Mammary microvascular endothelial cell (primary cell): ENCODE data around the gene CBLB. TPM values are rescaled to one million over a fixed set of nuclear protein-coding genes. Genes with fewer than 3 reads are reported as not detected.

ENCODE experiments used
- total RNA-seq: library from RNA; depleted of rRNA; stranded (reverse); fragments of >200 nt; gene quantifications from 2 replicates; pipeline ENCODE4 v1.2.3, GENCODE V29; 2015

CBLB gene
- total RNA-seq, result 7.3 and 11.2 TPM in 2 replicates

DNA sequence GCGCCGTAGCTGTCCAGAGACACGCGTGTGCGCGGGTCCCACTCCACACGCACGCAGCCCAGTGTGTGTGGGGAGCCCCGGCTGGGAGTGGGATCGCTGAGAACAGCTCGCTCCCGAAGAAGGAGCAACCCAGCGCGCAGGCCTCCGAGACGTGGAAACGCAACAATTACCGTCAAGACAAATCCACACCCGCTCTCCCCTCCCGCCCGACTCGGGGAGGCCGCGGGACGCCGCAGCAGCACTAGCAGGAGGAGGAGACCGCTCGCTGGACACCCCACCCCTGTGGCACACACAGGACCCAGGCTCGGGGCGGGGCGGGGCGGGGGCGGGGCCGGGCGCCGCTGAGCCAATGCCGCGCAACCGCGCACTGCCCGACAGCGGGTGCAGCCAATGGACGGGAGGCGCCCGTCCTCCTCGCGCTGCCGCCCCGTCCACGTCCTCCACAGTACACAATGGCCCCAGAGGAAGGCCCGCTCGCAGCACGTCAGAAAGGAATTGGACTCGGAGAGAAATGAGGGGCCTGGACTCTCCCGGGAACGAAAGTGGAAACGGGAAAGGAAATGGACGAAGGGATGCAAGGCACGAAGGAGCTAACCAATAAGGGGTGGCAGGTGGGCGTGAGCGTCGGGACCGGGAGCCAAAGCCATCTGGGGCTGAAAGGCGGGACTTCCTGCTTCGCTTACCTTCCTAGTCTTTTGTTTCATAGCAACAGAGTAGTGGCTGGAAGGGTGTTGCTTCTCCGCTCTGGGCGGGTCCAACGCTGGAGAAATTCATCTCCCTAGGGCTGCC lies at the start of gene CBLB:
Gene CBLB (minus strand): TSS at position 271 of the 789 bp plus-strand sequence. CDS start 1,435 bp downstream, outside the sequence.

